Chondrocyte (in vitro differentiated cells): ENCODE data around the gene SERHL2. TPM values are rescaled to one million over a fixed set of nuclear protein-coding genes. Genes with fewer than 3 reads are reported as not detected.
"Not testable (repeated sequence)": the region's sequence is repeated elsewhere in the genome, so short reads cannot be mapped to it uniquely, and the experiment has no call there.

Source experiments
- DNase-seq: peaks from one replicate; pipeline ENCODE4 v3.0.0; 2021; ENCODE audit warnings: mixed read lengths, low spot score
- H3K27ac Mint-ChIP-seq: one replicate; pipeline ENCODE4 v1.8.0; 2021; ENCODE audit warnings: mild to moderate bottlenecking, moderate library complexity, mixed read lengths; ENCODE audit not compliant: unreplicated experiment
- H3K27me3 Mint-ChIP-seq: 2 replicates; pipeline ENCODE4 v1.8.0; 2021; ENCODE audit warnings: low read depth, mixed read lengths
- H3K36me3 Mint-ChIP-seq: 2 replicates; pipeline ENCODE4 v1.8.0; 2021; ENCODE audit warnings: low read depth, mixed read lengths
- H3K4me1 Mint-ChIP-seq: 2 replicates; pipeline ENCODE4 v1.8.0; 2021; ENCODE audit warnings: low read depth, mild to moderate bottlenecking, mixed read lengths
- H3K4me3 Mint-ChIP-seq: one replicate; pipeline ENCODE4 v1.8.0; 2021; ENCODE audit warnings: mild to moderate bottlenecking, moderate library complexity, mixed read lengths; ENCODE audit not compliant: unreplicated experiment
- H3K9me3 Mint-ChIP-seq: 2 replicates; pipeline ENCODE4 v1.8.0; 2021; ENCODE audit warnings: low read depth, mixed read lengths
- total RNA-seq: library from RNA; stranded (reverse); gene quantifications from 3 replicates; pipeline ENCODE4 v1.2.1, GENCODE V29; 2021
- TF ChIP-seq, protein P1 (sequence below): fragments of 200-600 bp; sonication (generic); IDR thresholded peaks from 2 replicates; pipeline ENCODE4 v1.5.0; 2021; ENCODE audit warnings: antibody characterized with exemption, mild to moderate bottlenecking, moderate library complexity

The SERHL2 gene
- total RNA-seq, 1 donor from 2014 or later: 3.5 TPM

DNA sequence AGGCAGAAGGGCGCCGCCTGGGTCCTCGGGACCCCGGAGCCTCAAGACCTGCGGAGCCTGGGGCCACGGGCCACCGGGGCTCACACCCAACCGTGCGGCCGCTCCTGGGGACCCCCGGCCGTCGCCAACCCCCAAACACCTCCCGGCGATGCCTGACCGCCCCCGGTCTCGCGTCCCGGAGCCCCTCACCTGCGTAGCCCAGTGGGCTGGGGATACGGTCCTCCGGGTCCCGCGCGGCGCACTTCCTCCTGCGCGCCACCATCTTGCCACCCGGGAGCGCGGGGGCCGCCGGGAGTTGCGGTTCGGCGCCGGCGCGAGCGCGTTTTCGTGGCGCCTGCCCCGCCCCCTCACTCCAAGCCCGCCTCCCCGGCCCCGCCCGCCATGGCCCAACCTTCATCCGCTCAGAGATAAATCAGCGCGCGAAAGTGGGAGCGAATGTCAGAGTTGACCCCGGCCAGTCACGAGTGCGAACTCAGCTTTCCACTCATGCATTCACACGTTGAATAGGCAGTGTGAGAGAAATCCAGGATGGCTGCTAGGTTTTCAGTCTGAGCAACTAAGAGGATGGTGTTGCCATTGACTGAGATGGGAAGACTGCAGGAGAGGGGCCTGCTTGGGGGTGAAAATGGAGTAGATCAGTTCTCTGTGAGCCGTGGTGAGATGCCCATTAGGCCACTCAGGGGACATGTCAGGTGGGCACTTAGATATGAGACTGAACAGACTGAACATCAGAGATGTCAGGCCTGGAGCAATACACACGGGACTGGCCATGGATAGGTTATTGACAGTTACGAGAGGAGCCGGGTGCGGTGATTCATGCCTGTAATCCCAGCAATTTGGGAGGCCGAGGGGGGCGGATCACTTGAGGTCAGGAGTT lies 34.0 kb upstream of the SERHL2 start, which contains the start of gene RRP7A:
RRP7A (minus strand) TSS at position 272 of the 877 bp plus-strand sequence; CDS start at position 262, 10 bp downstream.
- Mint-ChIP-seq H3K4me1 (peaks cover 15% of the 10 kb centered on the region), H3K4me3 (peak within 1 kb of the TSS; percentile 98), H3K27ac (peak within 1 kb of the TSS; percentile 85), H3K9me3 (no peaks in the 10 kb centered on the region), H3K36me3 (peaks cover 7% of the 10 kb centered on the region), H3K27me3 (no peaks in the 10 kb centered on the region)
- TF ChIP-seq, protein P1, sequence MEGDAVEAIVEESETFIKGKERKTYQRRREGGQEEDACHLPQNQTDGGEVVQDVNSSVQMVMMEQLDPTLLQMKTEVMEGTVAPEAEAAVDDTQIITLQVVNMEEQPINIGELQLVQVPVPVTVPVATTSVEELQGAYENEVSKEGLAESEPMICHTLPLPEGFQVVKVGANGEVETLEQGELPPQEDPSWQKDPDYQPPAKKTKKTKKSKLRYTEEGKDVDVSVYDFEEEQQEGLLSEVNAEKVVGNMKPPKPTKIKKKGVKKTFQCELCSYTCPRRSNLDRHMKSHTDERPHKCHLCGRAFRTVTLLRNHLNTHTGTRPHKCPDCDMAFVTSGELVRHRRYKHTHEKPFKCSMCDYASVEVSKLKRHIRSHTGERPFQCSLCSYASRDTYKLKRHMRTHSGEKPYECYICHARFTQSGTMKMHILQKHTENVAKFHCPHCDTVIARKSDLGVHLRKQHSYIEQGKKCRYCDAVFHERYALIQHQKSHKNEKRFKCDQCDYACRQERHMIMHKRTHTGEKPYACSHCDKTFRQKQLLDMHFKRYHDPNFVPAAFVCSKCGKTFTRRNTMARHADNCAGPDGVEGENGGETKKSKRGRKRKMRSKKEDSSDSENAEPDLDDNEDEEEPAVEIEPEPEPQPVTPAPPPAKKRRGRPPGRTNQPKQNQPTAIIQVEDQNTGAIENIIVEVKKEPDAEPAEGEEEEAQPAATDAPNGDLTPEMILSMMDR: peak; percentile 25
- peak; percentile 94 for DNase-seq

DNA sequence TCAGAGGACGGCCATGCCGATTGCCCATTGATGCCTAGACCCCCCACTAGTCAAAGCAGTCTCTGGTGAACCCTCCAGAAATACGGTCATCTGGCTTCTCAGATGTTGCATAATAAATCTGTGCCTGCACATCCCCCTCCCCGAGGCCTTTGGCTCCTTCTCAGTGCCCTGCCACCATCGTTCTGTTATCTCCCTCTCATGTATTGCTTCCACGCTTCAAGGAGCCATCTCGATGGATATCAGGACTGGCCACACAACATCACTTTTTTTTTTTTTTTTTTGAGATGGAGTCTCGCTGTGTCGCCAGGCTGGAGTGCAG lies 32.6 kb upstream of the SERHL2 start:
- DNase-seq: no peak
- Mint-ChIP-seq H3K9me3 (no peaks in the 10 kb centered on the region), H3K27me3 (no peaks in the 10 kb centered on the region), H3K4me3 (no peak overlapping the region), H3K4me1 (peaks cover 15% of the 10 kb centered on the region), H3K36me3 (peaks cover 2% of the 10 kb centered on the region), H3K27ac (no peak overlapping the region)
- TF ChIP-seq, protein P1: no peak

GRCh38 chr22:42522546-42522945 lies 31.2 kb upstream of the SERHL2 start:
- Mint-ChIP-seq H3K36me3 (peaks cover 1% of the 10 kb centered on the region), H3K27ac (no peak overlapping the region), H3K4me3 (no peak overlapping the region), H3K4me1 (peaks cover 15% of the 10 kb centered on the region), H3K9me3 (no peaks in the 10 kb centered on the region), H3K27me3 (no peaks in the 10 kb centered on the region)
- peak; percentile 55 for DNase-seq
- TF ChIP-seq, protein P1: no peak

- DNase-seq: no peak
- no peak overlapping the region for H3K27ac Mint-ChIP-seq
- TF ChIP-seq, protein P1: no peak
- H3K9me3 Mint-ChIP-seq: no peaks in the 10 kb centered on the region
- H3K27me3 Mint-ChIP-seq: peaks cover 3% of the 10 kb centered on the region
- H3K36me3 Mint-ChIP-seq: no peaks in the 10 kb centered on the region
- H3K4me3 Mint-ChIP-seq: no peak overlapping the region
- H3K4me1 Mint-ChIP-seq: no peaks in the 10 kb centered on the region
Measured at GRCh38 chr22:42528591-42529307, 25.0 kb upstream of the SERHL2 start.

- DNase-seq, H3K4me3 Mint-ChIP-seq, H3K9me3 Mint-ChIP-seq, H3K4me1 Mint-ChIP-seq, H3K36me3 Mint-ChIP-seq, H3K27ac Mint-ChIP-seq, H3K27me3 Mint-ChIP-seq: not testable (repeated sequence)
Measured at GRCh38 chr22:42529435-42529834, 24.3 kb upstream of the SERHL2 start.

GRCh38 chr22:42531401-42532084 lies 22.2 kb upstream of the SERHL2 start:
- not testable (repeated sequence) for H3K9me3 Mint-ChIP-seq, H3K27ac Mint-ChIP-seq, H3K4me1 Mint-ChIP-seq, H3K36me3 Mint-ChIP-seq, H3K27me3 Mint-ChIP-seq, DNase-seq, H3K4me3 Mint-ChIP-seq
